HG03196 (cell line): ENCODE results near the gene MEIS2.

ENCODE experiments used
- ATAC-seq: cut with Tn5 transposase; IDR thresholded peaks from one replicate; pipeline ENCODE4 v1.9.1; 2021; ENCODE audit not compliant: unreplicated experiment

Gene MEIS2

GRCh38 chr15:37077623-37078351, 22.6 kb downstream of the MEIS2 start:
- ATAC-seq, result no peak

GRCh38 chr15:37076543-37076942, 23.8 kb downstream of the MEIS2 start:
- ATAC-seq, result no peak

- no peak for ATAC-seq
Observed at GRCh38 chr15:37075777-37076176, 24.6 kb downstream of the MEIS2 start.

- ATAC-seq, result no peak
Observed at GRCh38 chr15:37072181-37072580, 28.2 kb downstream of the MEIS2 start.

GRCh38 chr15:37071134-37071533, 29.2 kb downstream of the MEIS2 start:
- ATAC-seq, result no peak

GRCh38 chr15:37070686-37071085, 29.7 kb downstream of the MEIS2 start:
- ATAC-seq, result no peak

- ATAC-seq, result no peak
Observed at GRCh38 chr15:37061996-37062395, 38.4 kb downstream of the MEIS2 start.

- no peak for ATAC-seq
Observed at GRCh38 chr15:37059086-37059485, 41.3 kb downstream of the MEIS2 start.

GRCh38 chr15:37058316-37058985, 41.9 kb downstream of the MEIS2 start:
- ATAC-seq, result no peak

- no peak for ATAC-seq
Observed at GRCh38 chr15:37057831-37058230, 42.5 kb downstream of the MEIS2 start.

GRCh38 chr15:37057256-37057655, 43.1 kb downstream of the MEIS2 start:
- no peak for ATAC-seq

- ATAC-seq, result no peak
Observed at GRCh38 chr15:37056177-37057121, 43.9 kb downstream of the MEIS2 start.

- no peak for ATAC-seq
Observed at GRCh38 chr15:37055481-37055880, 44.9 kb downstream of the MEIS2 start.

- no peak for ATAC-seq
Observed at GRCh38 chr15:37054336-37054735, 46.0 kb downstream of the MEIS2 start.

- ATAC-seq, result no peak
Observed at GRCh38 chr15:37053166-37053565, 47.2 kb downstream of the MEIS2 start.

GRCh38 chr15:37050345-37050744, 50.0 kb downstream of the MEIS2 start:
- no peak for ATAC-seq

GRCh38 chr15:37046876-37047614, 53.3 kb downstream of the MEIS2 start:
- ATAC-seq, result no peak

GRCh38 chr15:37045859-37046740, 54.2 kb downstream of the MEIS2 start:
- ATAC-seq, result no peak

GRCh38 chr15:37044915-37045648, 55.3 kb downstream of the MEIS2 start:
- no peak for ATAC-seq
